Calu3 (cell line): ENCODE data around the gene KDM4B. TPM values are rescaled to one million over a fixed set of nuclear protein-coding genes. Genes with fewer than 3 reads are reported as not detected.
A peak's percentile ranks its signal among the peaks of the same experiment; 100 is the strongest.

ENCODE experiments used
- BruUV-seq: library from RNA; stranded (reverse); fragments of 400-500 nt; replicated peaks from 2 replicates; lab custom pipeline; 2021; lab: Mats Ljungman, UMichigan
- CTCF ChIA-PET: fragments of 300-600 bp; sonication (Branson Sonifier 250); formaldehyde crosslinking; loops from one replicate; lab custom pipeline; 2022; ENCODE audit warnings: antibody characterized with exemption; lab: Charles Lee
- DNase-seq: peaks from one replicate; pipeline ENCODE4 v3.0.0; 2022
- H3K27ac Mint-ChIP-seq: one replicate; pipeline ENCODE4 v1.8.0; 2022; ENCODE audit warnings: mixed read lengths; ENCODE audit not compliant: unreplicated experiment
- H3K27me3 Mint-ChIP-seq: one replicate; pipeline ENCODE4 v1.8.0; 2022; ENCODE audit warnings: mixed read lengths; ENCODE audit not compliant: unreplicated experiment
- H3K36me3 Mint-ChIP-seq: one replicate; pipeline ENCODE4 v1.8.0; 2022; ENCODE audit warnings: mild to moderate bottlenecking, moderate library complexity, mixed read lengths; ENCODE audit not compliant: insufficient read depth, unreplicated experiment
- H3K4me1 Mint-ChIP-seq: one replicate; pipeline ENCODE4 v1.8.0; 2022; ENCODE audit warnings: mild to moderate bottlenecking, low read depth, mixed read lengths; ENCODE audit not compliant: unreplicated experiment
- H3K4me3 Mint-ChIP-seq: one replicate; pipeline ENCODE4 v1.8.0; 2022; ENCODE audit warnings: mild to moderate bottlenecking, low read depth, moderate library complexity, mixed read lengths; ENCODE audit not compliant: unreplicated experiment
- H3K9me3 Mint-ChIP-seq: one replicate; pipeline ENCODE4 v1.8.0; 2022; ENCODE audit warnings: low read depth, mixed read lengths; ENCODE audit not compliant: unreplicated experiment
- CTCF ChIP-seq: fragments of 200-600 bp; IDR thresholded peaks from one replicate; pipeline ENCODE4 v1.8.0; 2022; ENCODE audit warnings: antibody characterized with exemption; ENCODE audit not compliant: unreplicated experiment
- intact Hi-C: fragments of 100-400 bp; cut with micrococcal nuclease; formaldehyde crosslinking; loops from one replicate; pipeline ENCODE4 v1.10.0; 2022; ENCODE audit not compliant: unreplicated experiment
- total RNA-seq: library from RNA; stranded (reverse); gene quantifications from 2 replicates; pipeline ENCODE4 v1.2.3, GENCODE V29; 2022

The KDM4B gene
- total RNA-seq, 1 experiment from 2014 or later, result 13.9 TPM

GRCh38 chr19:5154129-5154798 lies 185.4 kb downstream of the KDM4B start:
- peak; percentile 48 for DNase-seq
- Mint-ChIP-seq H3K27ac (no peak overlapping the region), H3K9me3 (no peaks in the 10 kb centered on the region), H3K4me3 (no peak overlapping the region), H3K4me1 (no peaks in the 10 kb centered on the region), H3K36me3 (no peaks in the 10 kb centered on the region), H3K27me3 (no peaks in the 10 kb centered on the region)
- peak; percentile 49 for TF ChIP-seq CTCF
- BruUV-seq, result no TSS peak
- intact Hi-C loops, result no loop called here
- CTCF ChIA-PET, result no interaction called here

GRCh38 chr19:5154799-5155426 lies 186.0 kb downstream of the KDM4B start:
- Mint-ChIP-seq H3K27ac (no peak overlapping the region), H3K4me1 (no peaks in the 10 kb centered on the region), H3K9me3 (no peaks in the 10 kb centered on the region), H3K27me3 (peaks cover 5% of the 10 kb centered on the region), H3K36me3 (no peaks in the 10 kb centered on the region), H3K4me3 (no peak overlapping the region)
- CTCF ChIA-PET, result no interaction called here
- intact Hi-C loops, result no loop called here
- DNase-seq, result no peak
- BruUV-seq, result no TSS peak
- TF ChIP-seq CTCF, result no peak

GRCh38 chr19:5155586-5156210 lies 186.8 kb downstream of the KDM4B start:
- BruUV-seq, result no TSS peak
- CTCF ChIA-PET, result no interaction called here

More at GRCh38 chr19:5155586-5156210, 186.8 kb downstream of the KDM4B start:
- TF ChIP-seq CTCF, result no peak
- intact Hi-C loops, result no loop called here
- Mint-ChIP-seq H3K9me3 (peaks cover 4% of the 10 kb centered on the region), H3K27me3 (peaks cover 8% of the 10 kb centered on the region), H3K4me3 (no peak overlapping the region), H3K27ac (no peak overlapping the region), H3K4me1 (no peaks in the 10 kb centered on the region), H3K36me3 (no peaks in the 10 kb centered on the region)
- no peak for DNase-seq
